ENCODE measurements around the gene OSMR. TPM values are rescaled to one million over a fixed set of nuclear protein-coding genes. Genes with fewer than 3 reads are reported as not detected.

The OSMR gene
- total RNA-seq, 4 donors from 2014 or later: 33.1 to 97.5 (median 42.8) TPM

DNA sequence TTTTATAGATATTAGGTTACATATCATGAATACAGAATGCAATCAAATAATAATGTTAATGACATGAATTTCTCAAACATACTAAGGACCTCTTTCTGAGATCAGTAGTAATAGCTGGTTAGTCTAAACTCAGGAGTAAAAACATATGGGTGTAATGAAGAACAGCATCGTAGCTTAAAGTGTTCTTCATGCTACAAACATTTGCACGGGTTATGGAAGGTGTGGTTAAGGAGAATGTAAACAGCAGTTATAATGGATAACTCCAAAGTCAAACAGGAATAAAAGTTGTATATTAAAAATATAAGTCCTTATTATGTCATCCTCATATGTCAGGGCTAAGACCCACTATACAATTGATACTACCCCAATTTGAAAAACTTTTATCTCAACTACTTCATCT, 115.9 kb downstream of the OSMR start:
- no peaks in the 10 kb centered on the region for H3K9me3 ChIP-seq
- no peaks in the 10 kb centered on the region for H3K4me1 ChIP-seq
- no peak overlapping the region for H3K4me3 ChIP-seq
- no peak overlapping the region for H3K27ac ChIP-seq
- WGBS, 2 donors: 86 to 94% methylated on average over 2 of the region's 2 CpGs
- DNase-seq (ENCODE audit: low spot score in 2 of 2): no peak
- H3K36me3 ChIP-seq: peaks cover 0 to 80% (median 0%) of the 10 kb centered on the region in 3 donors
- H3K27me3 ChIP-seq: no peaks in the 10 kb centered on the region
- TF ChIP-seq EP300 (IDR thresholded peaks at IDR 0.05) (no peak), POLR2A (IDR thresholded peaks at IDR 0.05) (no peak)
- TF ChIP-seq, protein P1, sequence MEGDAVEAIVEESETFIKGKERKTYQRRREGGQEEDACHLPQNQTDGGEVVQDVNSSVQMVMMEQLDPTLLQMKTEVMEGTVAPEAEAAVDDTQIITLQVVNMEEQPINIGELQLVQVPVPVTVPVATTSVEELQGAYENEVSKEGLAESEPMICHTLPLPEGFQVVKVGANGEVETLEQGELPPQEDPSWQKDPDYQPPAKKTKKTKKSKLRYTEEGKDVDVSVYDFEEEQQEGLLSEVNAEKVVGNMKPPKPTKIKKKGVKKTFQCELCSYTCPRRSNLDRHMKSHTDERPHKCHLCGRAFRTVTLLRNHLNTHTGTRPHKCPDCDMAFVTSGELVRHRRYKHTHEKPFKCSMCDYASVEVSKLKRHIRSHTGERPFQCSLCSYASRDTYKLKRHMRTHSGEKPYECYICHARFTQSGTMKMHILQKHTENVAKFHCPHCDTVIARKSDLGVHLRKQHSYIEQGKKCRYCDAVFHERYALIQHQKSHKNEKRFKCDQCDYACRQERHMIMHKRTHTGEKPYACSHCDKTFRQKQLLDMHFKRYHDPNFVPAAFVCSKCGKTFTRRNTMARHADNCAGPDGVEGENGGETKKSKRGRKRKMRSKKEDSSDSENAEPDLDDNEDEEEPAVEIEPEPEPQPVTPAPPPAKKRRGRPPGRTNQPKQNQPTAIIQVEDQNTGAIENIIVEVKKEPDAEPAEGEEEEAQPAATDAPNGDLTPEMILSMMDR (IDR thresholded peaks at IDR 0.05): no peak

DNA sequence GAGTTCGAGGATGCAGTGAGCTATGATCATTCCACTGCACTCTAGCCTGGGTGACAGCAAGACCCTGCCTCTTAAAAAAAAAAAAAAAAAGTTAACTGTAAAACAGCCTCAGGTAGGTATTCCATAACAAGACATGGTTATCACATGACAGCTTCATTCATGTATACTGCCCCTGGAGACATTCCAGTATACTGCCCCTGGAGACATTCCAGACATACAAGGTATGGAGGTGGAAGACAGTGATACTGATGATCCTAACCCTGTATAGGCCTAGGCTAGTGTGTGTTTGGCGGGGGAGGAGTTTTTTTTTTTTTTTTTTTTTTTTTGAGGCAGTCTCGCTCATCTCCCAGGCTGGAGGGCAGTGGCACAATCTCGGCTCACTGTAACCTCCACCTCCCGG, 122.9 kb downstream of the OSMR start:
- TF ChIP-seq, protein P1 (IDR thresholded peaks at IDR 0.05): no peak
- TF ChIP-seq POLR2A (IDR thresholded peaks at IDR 0.05): no peak
- no peak for TF ChIP-seq EP300 (IDR thresholded peaks at IDR 0.05)
- Histone ChIP-seq H3K4me1 (no peaks in the 10 kb centered on the region), H3K27ac (no peak overlapping the region), H3K9me3 (no peaks in the 10 kb centered on the region), H3K27me3 (no peaks in the 10 kb centered on the region), H3K4me3 (no peak overlapping the region), H3K36me3 (peaks cover 0 to 62% (median 0%) of the 10 kb centered on the region in 3 donors)
- no peak for DNase-seq (ENCODE audit: low spot score in 2 of 2)
- WGBS, 2 donors: 93 to 96% methylated on average over 5 of the region's 5 CpGs

- H3K27ac ChIP-seq: no peak overlapping the region
- no peak for DNase-seq (ENCODE audit: low spot score in 2 of 2)
- H3K27me3 ChIP-seq: no peaks in the 10 kb centered on the region
- TF ChIP-seq, protein P1 (IDR thresholded peaks at IDR 0.05): no peak
- TF ChIP-seq POLR2A (IDR thresholded peaks at IDR 0.05) (no peak), EP300 (IDR thresholded peaks at IDR 0.05) (no peak)
- no peaks in the 10 kb centered on the region for H3K9me3 ChIP-seq
- H3K36me3 ChIP-seq: peaks cover 0 to 23% (median 0%) of the 10 kb centered on the region in 3 donors
- H3K4me3 ChIP-seq: no peak overlapping the region
- no peaks in the 10 kb centered on the region for H3K4me1 ChIP-seq
These were observed 132.2 kb downstream of the OSMR start for GRCh38 chr5:38978036-38978435.

GRCh38 chr5:38979535-38979934, 133.7 kb downstream of the OSMR start:
- no peak for TF ChIP-seq POLR2A (IDR thresholded peaks at IDR 0.05)
- TF ChIP-seq, protein P1 (IDR thresholded peaks at IDR 0.05): no peak
- TF ChIP-seq EP300 (IDR thresholded peaks at IDR 0.05): no peak
- WGBS, 2 donors: 74 to 81% methylated on average over 2 of the region's 2 CpGs

More at GRCh38 chr5:38979535-38979934, 133.7 kb downstream of the OSMR start:
- Histone ChIP-seq H3K36me3 (peaks cover 0 to 11% (median 0%) of the 10 kb centered on the region in 3 donors), H3K27ac (no peak overlapping the region), H3K4me3 (no peak overlapping the region), H3K4me1 (no peaks in the 10 kb centered on the region), H3K9me3 (no peaks in the 10 kb centered on the region), H3K27me3 (no peaks in the 10 kb centered on the region)
- DNase-seq (ENCODE audit: low spot score in 2 of 2): no peak

Other genes starting within 250 kb of the OSMR start
- gene RICTOR, start 228.4 kb downstream of the OSMR start, total RNA-seq: 10 to 100 TPM; 33.9 to 59.0 (median 44.3) TPM

Data from tibial nerve (tissue), 4 donors.